ENCODE measurements around the gene CTBP1. TPM values are rescaled to one million over a fixed set of nuclear protein-coding genes. Genes with fewer than 3 reads are reported as not detected.

The CTBP1 gene
- total RNA-seq, 4 donors from 2014 or later = 89.9 to 169 (median 107) TPM

DNA sequence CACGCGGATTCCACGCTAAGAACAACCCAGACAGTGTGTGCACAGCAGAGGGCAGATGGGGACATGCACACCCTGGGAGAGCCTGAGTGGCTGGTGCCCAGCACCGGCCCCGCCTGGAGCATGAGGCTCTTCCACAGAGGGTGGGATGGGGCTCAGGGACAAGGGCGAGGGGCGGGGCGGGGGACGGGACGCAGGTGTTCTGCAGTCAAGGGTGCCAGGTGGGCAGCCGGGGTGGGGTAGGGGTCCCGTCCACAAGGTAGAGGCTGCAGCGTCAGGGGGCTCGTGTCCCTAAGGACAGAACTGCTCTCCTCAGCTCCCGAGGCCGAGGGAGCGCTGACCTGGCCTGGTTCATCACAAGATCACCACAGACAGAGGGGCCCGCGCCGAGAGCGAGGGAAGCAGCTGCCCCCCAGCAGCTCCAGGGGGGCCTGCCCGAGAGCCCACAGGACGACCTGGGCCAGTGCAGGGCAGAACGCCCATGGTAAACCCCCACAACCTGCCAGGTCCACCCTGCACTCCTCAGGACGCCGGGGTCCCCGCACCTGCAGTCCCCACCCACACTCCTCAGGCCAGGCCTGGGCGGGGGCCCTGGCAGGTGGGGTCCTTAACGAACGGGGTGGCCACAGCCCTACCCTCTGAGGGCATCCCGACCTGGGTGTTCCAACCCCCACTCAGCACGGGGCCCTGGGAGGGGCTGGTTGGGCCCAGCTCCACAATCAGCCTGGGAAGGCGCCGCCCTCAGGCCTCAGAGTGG is 26.7 kb downstream of the CTBP1 start:
- TF ChIP-seq, protein P1, sequence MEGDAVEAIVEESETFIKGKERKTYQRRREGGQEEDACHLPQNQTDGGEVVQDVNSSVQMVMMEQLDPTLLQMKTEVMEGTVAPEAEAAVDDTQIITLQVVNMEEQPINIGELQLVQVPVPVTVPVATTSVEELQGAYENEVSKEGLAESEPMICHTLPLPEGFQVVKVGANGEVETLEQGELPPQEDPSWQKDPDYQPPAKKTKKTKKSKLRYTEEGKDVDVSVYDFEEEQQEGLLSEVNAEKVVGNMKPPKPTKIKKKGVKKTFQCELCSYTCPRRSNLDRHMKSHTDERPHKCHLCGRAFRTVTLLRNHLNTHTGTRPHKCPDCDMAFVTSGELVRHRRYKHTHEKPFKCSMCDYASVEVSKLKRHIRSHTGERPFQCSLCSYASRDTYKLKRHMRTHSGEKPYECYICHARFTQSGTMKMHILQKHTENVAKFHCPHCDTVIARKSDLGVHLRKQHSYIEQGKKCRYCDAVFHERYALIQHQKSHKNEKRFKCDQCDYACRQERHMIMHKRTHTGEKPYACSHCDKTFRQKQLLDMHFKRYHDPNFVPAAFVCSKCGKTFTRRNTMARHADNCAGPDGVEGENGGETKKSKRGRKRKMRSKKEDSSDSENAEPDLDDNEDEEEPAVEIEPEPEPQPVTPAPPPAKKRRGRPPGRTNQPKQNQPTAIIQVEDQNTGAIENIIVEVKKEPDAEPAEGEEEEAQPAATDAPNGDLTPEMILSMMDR (IDR thresholded peaks at IDR 0.05; ENCODE audit: low read depth) = no peak

DNA sequence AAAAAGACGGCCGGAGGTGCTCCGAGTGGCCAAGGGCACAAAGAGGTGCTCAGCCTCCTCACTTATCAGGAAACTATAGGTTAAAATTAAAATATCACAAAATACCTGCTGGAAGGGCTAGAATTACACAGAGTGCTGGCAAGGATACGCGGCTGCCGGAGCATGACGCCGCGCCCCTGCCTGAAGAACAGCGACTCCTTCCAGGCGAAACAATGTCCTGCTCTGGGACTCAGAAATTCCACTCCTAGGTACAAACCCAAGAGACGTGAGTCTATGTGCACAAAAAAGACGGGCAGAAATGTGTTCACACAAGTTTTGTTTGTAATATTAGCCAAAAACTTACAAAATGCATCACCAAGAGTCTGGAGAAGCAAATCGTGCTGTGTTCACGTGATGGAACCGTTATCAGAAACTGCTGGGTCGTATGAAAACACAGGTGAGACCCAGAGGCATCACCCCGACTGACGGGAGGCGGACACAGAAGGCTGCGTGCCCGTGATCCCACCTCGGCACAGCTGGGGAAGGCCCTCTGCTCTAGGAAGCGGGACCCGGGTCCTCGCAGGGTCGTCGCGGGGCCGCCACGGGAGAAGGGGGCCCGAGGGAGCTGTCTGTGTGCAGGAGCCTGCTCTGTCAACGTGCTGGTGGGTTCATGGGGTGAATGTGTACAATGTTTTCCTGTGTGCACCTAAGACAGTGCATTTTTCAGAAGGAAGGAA is 27.6 kb downstream of the CTBP1 start:
- TF ChIP-seq, protein P1 (IDR thresholded peaks at IDR 0.05; ENCODE audit: low read depth) = no peak

DNA sequence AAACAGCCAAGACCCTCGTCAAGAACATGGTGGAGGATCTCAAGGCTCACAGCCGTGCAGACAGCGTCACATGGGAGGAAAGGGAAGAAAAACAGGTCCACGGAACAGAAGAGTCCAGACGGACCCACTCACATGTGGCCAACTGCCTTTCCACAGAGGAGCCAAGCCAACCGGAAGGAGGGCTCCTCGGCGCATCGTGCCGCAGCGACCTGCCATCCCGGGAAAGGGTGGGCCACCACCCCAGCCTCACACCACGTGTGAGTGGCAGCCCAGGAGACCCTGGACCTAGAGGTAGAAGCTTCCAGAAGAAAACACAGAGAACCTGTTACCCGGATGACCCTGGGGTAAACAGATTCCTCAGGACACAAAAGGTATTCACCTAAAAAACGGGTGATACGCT is 28.4 kb downstream of the CTBP1 start:
- TF ChIP-seq, protein P1 (IDR thresholded peaks at IDR 0.05; ENCODE audit: low read depth) = no peak

DNA sequence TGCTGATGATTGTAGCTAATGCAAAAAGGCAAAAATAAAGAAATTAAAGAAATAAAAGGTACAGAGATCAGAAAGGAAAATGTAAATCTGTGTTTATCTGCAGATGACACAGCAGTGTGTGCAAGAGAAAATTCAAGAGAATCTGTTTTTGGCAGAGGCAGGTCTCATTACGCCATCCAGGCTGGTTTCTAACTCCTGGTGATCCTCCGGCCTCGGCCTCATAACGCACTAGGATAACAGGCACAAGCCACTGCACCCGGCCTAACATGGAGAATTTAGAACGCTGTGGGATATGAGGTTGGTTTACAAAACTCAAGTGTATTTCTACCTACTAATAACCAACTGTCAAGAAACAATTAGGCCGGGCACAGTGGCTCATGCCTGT is 29.4 kb downstream of the CTBP1 start:
- TF ChIP-seq, protein P1 (IDR thresholded peaks at IDR 0.05; ENCODE audit: low read depth) = no peak

DNA sequence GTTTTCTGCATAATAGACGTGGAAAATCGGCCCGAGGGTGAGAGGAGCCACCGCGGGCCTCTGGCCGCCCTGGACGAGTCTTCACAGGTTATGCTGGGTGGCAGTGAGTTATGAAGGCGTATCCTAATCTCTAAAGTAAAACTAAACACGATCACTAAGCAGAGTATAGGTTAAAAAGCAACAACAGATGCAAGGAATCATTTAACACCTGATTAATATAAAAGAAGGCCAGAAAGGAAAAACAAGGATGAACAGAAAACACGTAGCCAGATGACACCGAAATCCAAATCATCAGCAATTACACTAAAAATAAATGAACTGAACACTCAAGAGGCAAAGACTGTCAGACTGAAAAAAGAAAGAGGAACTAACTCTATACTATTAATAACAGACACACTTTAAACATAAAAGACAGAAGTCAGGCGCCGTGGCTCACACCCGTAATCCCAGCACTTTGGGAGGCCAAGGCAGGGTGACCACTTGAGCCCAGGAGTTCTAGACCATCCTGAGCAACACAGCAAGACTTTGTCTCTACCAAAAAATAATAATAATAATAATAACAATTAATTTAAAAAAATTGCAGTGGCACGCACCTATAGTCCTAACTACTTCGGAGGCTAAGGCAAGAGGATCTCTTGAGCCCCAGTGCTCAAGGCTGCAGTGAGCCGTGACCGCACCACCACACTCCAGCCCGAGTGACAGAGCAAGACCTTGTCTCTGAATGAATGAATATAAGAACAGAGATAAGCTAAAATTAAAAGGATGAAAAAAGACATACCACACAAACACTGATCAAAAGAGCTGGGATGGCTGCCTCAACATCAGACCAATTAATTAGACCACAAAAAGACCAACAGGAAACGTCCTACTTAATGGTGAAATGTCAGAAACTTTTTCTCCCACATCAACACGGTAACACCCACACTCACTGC is 30.0 kb downstream of the CTBP1 start:
- TF ChIP-seq, protein P1 (IDR thresholded peaks at IDR 0.05; ENCODE audit: low read depth) = no peak

DNA sequence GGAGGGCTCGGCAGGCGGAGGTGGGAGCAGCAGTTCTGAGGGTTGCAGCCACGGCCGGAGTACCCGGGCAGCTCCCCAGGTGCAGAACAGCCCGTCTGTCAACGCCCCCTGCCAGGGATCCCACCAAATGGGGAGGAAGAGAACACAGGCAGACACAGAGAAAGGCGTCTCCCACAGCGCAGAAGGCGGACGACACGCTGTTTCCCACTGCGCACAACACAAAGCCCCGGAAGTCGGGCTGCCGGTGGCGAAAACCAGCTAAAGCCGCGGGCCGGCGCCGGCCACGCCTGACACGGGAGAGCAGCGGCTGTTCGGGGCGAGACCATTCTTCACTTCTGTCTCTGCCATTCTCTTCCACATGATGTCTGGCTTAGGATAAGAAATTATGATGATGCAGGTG is 31.6 kb downstream of the CTBP1 start:
- TF ChIP-seq, protein P1 (IDR thresholded peaks at IDR 0.05; ENCODE audit: low read depth) = no peak
